ENCODE results near the gene TARM1.

The TARM1 gene

DNA sequence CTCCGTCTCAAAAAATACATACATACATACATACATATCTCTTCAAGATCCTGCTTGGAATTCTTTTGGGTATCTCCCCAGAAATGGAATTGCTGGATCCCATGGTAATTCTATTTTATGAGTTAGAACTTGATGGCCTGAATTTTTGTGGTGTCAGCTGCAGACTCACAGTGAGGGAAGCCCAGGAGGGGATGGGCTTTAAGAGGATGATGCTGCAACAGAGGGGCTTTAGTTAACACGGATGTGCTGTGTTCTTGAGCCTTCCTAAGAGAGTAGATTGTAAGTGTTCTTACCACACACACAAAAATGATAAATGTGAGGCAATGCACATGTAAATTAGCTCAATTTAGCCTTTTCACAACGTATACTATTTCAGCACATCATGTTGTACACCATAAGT, 58.0 kb downstream of the TARM1 start (continued):
- TF ChIP-seq ZNF530 (tag by site-specific recombination; IDR thresholded peaks at IDR 0.05; ENCODE audit: low read depth), result no peak
- TF ChIP-seq ZNF670 (tag by site-specific recombination; IDR thresholded peaks at IDR 0.05; ENCODE audit: low read depth), result no peak
- no peak for TF ChIP-seq MYNN (tag by site-specific recombination; IDR thresholded peaks at IDR 0.05; ENCODE audit: borderline replicate concordance)
- no peak for TF ChIP-seq ZNF292 (tag by site-specific recombination; IDR thresholded peaks at IDR 0.05; ENCODE audit: borderline replicate concordance, low read depth)

DNA sequence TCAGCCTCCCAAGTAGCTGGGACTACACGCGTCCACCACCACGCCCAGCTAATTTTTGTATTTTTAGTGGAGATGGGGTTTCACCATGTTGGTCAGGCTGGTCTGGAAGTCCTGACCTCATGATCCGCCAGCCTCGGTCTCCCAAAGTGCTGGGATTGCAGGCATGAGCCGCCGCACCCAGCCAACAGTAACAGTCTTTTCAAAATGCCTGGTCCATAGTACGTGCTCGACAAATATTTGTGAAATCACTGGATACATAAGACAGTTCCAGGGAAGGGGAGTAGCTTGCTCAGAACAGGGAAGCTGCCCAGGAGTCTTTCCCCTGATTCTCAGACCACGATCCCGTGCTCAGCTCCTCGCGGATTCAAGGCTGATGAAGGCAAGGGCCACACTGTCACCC, 59.2 kb downstream of the TARM1 start:
- Histone ChIP-seq H3K27ac (ENCODE audit: extremely low read depth, low read depth, low read length) (no peak overlapping the region), H3K36me3 (ENCODE audit: control insufficient read depth in 2 of 2, insufficient read depth in 1 of 2, low read length in 2 of 2) (no peaks in the 10 kb centered on the region), H3K4me3 (ENCODE audit: low read depth, low read length) (no peak overlapping the region), H3K9me3 (ENCODE audit: control insufficient read depth, insufficient read depth, low read depth, low read length) (no peaks in the 10 kb centered on the region), H3K4me1 (ENCODE audit: control insufficient read depth, insufficient read depth, low read length) (no peaks in the 10 kb centered on the region)
- POLR2A ChIA-PET, result no interaction called here
- TF ChIP-seq ZIC2 (tag by site-specific recombination; IDR thresholded peaks at IDR 0.05) (no peak), ZNF747 (tag by site-specific recombination; IDR thresholded peaks at IDR 0.05) (no peak)
- CTCF ChIA-PET, result interaction anchor here (0.5 to 4.7 kb wide), 13 partner anchors 8 to 229 kb away, joined by 3 to 39 read pairs (median 10); no protein-coding TSS in a partner anchor

DNA sequence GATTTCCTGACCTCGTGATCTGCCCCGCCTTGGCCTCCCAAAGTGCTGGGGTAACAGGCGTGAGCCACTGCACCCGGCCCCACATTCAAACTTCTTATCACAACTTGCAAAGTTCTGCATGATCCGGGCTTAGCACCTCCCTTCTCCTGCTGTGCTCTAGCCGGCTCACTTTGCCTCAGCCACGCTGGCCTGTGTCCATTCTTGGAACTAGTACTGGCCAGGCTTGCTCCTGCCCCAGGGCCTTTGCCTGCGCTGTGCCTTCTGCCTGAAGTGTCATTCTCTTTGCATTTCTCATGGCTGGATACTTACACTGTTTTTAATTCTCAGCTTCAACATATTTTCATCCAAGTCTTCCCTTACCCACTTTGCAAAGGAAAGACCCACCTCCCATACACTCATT, 59.8 kb downstream of the TARM1 start:
- POLR2A ChIA-PET, result no interaction called here
- Histone ChIP-seq H3K4me1 (ENCODE audit: control insufficient read depth, insufficient read depth, low read length) (no peaks in the 10 kb centered on the region), H3K9me3 (ENCODE audit: control insufficient read depth, insufficient read depth, low read depth, low read length) (no peaks in the 10 kb centered on the region), H3K27ac (ENCODE audit: extremely low read depth, low read depth, low read length) (no peak overlapping the region), H3K4me3 (ENCODE audit: low read depth, low read length) (no peak overlapping the region), H3K36me3 (ENCODE audit: control insufficient read depth in 2 of 2, insufficient read depth in 1 of 2, low read length in 2 of 2) (no peaks in the 10 kb centered on the region)
- TF ChIP-seq ZNF623 (tag by site-specific recombination; IDR thresholded peaks at IDR 0.05), result peak; percentile 63
- no peak for TF ChIP-seq ZNF146 (tag by site-specific recombination; IDR thresholded peaks at IDR 0.05)
- CTCF ChIA-PET, result interaction anchor here (0.7 to 2.2 kb wide), 7 partner anchors 9 to 743 kb away, joined by 3 to 14 read pairs (median 4); no protein-coding TSS in a partner anchor

All from HEK293 (cell line).